MG63 (cell line): ENCODE data around the gene PAPOLA. TPM values are rescaled to one million over a fixed set of nuclear protein-coding genes. Genes with fewer than 3 reads are reported as not detected.
"Not testable (repeated sequence)": the region's sequence is repeated elsewhere in the genome, so short reads cannot be mapped to it uniquely, and the experiment has no call there.

Source experiments
- DNase-seq: peaks from one replicate; pipeline ENCODE4 v3.0.0-alpha.2; 2020
- H3K27me3 ChIP-seq: fragments of 250-450 bp; sonication (Bioruptor Pico); 2 replicates; pipeline ENCODE4 v1.5.1; 2020; ENCODE audit warnings: mild to moderate bottlenecking, moderate library complexity
- H3K36me3 ChIP-seq: fragments of 250-450 bp; sonication (Bioruptor Pico); 2 replicates; pipeline ENCODE4 v1.5.1; 2020; ENCODE audit warnings: mild to moderate bottlenecking, moderate library complexity
- H3K4me3 ChIP-seq: fragments of 250-450 bp; sonication (Bioruptor Pico); 2 replicates; pipeline ENCODE4 v1.5.1; 2020; ENCODE audit warnings: mild to moderate bottlenecking, moderate library complexity
- H3K9me3 ChIP-seq: fragments of 250-450 bp; sonication (Bioruptor Pico); 2 replicates; pipeline ENCODE4 v1.5.1; 2020; ENCODE audit warnings: mild to moderate bottlenecking, moderate library complexity
- total RNA-seq: library from RNA; depleted of rRNA; stranded (reverse); fragments of >200 nt; shearing (Covaris generic); gene quantifications from 2 replicates; pipeline ENCODE4 v1.2.3, GENCODE V29; 2014; ENCODE audit warnings: low replicate concordance; rRNA removed

Gene PAPOLA
- total RNA-seq: 87.4 and 144 TPM in 2 replicates

DNA sequence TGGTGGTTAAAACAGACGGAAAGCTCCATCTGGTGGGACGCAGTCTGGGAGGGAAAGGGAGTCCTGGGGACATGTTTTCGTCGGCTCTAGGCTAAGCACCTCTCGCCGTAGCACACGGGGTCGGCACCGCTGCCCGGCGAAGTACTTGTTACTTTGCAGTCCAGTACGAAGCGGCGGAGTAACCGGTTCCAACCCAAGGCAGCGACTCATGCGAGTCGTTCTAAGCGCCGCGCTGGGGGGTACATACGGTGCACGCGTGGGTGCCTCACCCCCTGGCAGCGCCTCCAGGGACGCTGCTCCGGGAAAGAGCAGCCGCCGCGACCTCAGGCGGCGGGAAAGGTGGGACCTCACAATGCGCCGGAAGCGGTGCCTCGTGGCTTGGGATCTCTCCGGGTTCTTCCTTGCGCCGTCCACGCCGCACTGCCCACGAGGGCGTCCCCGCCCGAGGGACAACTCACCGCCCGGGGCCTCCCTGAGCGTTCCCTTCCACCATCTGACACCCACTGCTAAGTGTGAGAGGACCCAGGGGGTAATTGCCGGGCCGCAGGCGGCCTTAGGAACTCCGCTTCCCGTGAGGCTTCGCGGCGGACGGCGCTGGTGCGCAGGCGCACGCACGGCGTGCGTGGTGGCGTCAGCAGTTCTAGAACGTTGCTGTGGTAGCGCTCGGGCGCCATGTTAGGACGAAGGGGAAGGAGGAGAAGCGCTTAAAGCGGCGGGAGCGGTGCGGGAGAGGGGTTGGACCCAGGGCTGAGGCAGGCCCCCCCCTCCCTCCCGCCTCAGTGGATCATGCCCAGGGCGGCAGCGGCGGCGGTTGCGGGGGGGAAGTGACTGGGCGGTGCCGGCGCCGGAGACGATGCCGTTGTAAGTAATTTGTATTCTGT, at the start of gene PAPOLA:
TSS of gene PAPOLA (plus strand) at position 643 of the 881 bp plus-strand sequence. CDS start at position 854, 211 bp downstream.
- Histone ChIP-seq H3K27me3 (no peaks in the 10 kb centered on the region), H3K4me3 (peak within 1 kb of the TSS; percentile 74), H3K36me3 (no peaks in the 10 kb centered on the region; the same call in 1 of the 2 replicates), H3K9me3 (no peaks in the 10 kb centered on the region)
- peak; percentile 89 for DNase-seq

DNA sequence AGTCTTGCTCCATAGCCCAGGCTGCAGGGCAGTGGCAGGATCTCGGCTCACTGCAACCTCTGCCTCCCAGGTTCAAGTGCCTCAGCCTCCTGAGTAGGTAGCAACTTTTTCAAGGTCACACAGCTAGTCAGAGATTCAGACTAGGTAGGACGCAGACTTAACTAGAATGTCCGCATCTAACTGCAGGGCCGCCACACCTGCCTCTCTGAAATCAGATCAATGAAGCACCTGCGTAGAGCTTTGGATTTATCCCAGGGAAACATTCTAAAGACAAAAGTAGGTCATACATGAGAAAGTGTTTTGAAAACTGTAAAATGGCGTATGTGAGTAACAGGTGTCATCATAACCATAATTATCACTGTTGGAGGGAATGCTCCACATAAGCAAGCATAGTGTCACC, 49.5 kb upstream of the PAPOLA start:
- Histone ChIP-seq H3K4me3 (no peak overlapping the region), H3K27me3 (no peaks in the 10 kb centered on the region), H3K9me3 (no peaks in the 10 kb centered on the region), H3K36me3 (no peaks in the 10 kb centered on the region)
- no peak for DNase-seq

DNA sequence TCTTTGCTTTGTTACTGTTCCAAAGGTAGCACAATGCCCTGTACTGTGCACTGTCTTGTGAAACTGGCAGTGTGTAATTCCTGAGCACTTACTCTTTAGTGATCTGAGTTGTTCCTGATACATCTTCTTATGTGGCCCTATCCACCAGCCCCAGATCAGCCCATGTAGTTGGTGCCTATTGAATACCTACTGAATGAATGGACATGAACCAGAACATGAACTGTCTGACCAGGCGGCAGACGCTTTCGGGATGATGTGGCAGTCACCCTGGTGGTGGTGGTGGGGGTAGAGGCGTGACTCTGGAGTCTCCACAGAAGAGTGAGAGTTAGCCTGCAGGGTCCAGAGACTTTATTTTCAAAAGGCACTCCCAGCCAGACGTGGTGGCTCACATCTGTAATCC, 46.6 kb upstream of the PAPOLA start:
- Histone ChIP-seq H3K36me3 (no peaks in the 10 kb centered on the region), H3K9me3 (no peaks in the 10 kb centered on the region), H3K27me3 (no peaks in the 10 kb centered on the region), H3K4me3 (no peak overlapping the region)
- DNase-seq: no peak

DNA sequence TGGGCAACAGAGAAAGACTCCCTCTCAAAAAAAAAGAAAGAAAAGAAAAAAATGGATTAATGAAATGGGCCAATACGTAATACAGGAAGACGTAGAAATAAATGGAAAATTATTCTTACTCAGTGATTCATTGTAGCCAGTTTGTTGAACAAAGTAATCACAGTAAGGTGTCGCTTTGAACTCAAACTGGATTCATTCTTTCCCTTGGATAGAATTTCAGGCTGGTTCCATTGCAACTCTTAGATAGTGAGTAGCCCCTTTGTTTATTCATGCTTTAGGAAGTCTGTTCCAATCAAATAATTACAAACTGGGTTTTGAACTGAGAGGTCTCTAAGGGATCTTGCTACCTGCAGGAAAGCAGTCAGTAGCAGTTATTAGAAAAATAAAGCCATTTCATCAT, 42.3 kb upstream of the PAPOLA start:
- no peaks in the 10 kb centered on the region for H3K27me3 ChIP-seq
- H3K9me3 ChIP-seq: no peaks in the 10 kb centered on the region
- no peaks in the 10 kb centered on the region for H3K36me3 ChIP-seq
- no peak overlapping the region for H3K4me3 ChIP-seq
- no peak for DNase-seq

DNA sequence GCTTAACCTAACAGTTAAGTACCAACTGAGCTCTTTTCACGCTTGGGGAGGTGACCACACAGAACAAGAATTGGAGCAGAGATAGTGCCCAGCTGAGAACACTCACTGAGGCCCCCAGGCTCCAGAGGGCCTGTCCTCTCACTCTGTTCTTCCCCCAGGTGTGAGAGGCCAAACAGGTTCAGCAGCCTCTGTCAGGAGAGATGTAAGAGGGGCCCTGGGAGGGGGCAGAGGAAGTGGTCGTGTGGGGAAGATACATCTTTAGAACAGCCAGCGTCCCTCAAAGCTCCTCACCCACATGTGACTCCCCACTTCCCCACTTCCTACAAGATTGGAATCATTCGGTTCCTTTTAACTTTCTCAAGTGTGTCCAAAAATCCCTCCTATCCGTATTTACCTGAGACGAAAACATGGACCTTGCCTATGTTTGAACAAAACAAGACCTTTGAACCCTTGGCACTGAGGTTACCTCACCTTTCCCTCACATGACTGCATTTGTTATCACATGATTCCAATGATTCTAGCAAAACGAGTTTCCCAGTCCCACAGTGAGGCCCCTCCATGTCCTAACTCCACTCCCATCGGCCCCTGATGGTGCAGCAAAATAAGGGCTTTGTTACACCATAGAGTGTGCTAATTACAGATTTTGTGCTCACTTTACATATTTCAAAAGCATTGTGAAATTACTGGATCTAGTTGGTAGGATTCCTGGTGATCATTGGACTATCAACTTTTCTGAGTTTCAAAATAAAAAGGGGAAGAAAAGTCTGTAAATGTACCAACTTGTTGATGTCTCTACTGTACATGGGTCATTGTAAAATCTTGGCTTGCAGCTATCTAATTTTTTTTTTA, 40.0 kb upstream of the PAPOLA start:
- DNase-seq: no peak
- H3K4me3 ChIP-seq: no peak overlapping the region
- H3K36me3 ChIP-seq: no peaks in the 10 kb centered on the region
- H3K9me3 ChIP-seq: no peaks in the 10 kb centered on the region
- no peaks in the 10 kb centered on the region for H3K27me3 ChIP-seq

DNA sequence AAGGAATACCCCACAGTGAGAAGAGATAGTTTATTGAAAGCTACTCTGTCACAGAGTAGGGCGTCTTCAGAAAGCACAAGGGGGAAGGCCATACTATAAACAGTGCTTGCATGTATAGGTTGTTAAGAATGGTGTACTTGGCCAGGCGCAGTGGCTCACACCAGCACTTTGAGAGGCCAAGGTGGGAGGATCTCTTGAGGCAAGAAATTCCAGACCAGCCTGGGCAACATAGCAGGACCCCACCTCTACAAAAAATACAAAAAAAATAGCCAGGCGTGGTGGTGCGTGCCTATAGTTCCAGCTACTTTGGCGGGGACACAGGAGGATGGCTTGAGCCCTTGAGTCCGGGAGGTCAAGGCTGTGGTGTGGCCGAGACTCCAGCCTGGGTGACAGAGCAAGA, 38.0 kb upstream of the PAPOLA start:
- H3K27me3 ChIP-seq: no peaks in the 10 kb centered on the region
- no peak for DNase-seq
- H3K4me3 ChIP-seq: no peak overlapping the region
- no peaks in the 10 kb centered on the region for H3K9me3 ChIP-seq
- H3K36me3 ChIP-seq: no peaks in the 10 kb centered on the region

DNA sequence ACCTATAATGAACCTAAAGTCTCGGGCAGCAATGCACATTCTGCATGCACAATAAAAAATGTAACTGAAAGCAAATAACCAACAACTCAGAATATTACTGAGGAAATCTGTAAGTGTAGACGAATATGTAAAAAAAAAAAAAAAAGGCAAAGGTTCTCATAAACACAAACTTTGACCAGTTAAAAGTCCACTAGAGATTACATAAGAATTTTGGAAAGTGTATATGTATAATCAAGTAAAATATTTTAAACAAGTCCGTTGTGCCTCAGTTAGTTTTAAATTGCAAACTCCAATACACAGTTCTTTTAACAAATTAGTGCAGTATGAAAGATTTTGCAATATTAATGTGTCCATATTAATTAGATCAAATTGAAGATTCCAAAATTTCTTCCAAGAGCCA, 35.3 kb upstream of the PAPOLA start:
- Histone ChIP-seq H3K27me3 (no peaks in the 10 kb centered on the region), H3K36me3 (no peaks in the 10 kb centered on the region), H3K9me3 (no peaks in the 10 kb centered on the region), H3K4me3 (no peak overlapping the region)
- no peak for DNase-seq

DNA sequence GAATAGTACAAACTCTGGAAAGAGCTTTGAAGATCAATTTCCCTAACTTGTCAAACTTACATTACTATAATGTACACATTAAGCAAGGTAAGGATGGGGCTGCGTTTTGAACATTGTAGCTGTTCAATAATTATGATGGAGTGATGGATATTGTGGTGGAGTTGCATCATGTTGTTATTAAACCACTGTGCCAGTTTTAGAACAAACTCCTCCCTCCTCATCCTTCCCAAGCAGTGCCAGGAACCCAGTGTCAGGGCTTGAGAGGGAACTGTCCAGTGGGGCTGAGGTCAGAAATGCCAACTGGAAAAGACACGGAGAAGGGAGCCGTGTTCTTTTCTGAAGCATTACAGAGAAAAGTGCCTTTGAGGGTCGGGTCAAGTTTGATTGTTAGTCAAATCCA, 31.9 kb upstream of the PAPOLA start:
- Histone ChIP-seq H3K36me3 (no peaks in the 10 kb centered on the region), H3K4me3 (no peak overlapping the region), H3K27me3 (no peaks in the 10 kb centered on the region), H3K9me3 (no peaks in the 10 kb centered on the region)
- peak; percentile 5 for DNase-seq

DNA sequence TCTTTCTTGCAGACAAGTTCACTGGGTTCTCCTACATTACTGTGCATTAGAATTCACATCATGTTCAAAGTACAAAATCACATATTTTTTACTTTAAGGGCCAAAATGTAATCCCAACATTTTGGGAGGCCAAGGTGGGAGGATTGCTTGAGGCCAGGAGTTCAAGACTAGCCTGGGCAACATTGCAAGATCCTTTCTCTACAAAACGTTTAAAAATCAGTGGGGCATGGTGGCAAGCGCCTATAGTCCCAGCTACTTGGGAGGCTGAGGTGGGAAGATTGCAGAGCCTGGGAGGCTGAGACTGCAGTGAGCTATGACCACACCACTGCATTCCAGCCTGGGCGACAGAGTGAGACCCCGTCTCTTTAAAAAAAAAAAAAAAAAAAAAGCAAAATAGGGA, 31.2 kb upstream of the PAPOLA start:
- not testable (repeated sequence) for H3K36me3 ChIP-seq, H3K27me3 ChIP-seq, H3K9me3 ChIP-seq, DNase-seq, H3K4me3 ChIP-seq

DNA sequence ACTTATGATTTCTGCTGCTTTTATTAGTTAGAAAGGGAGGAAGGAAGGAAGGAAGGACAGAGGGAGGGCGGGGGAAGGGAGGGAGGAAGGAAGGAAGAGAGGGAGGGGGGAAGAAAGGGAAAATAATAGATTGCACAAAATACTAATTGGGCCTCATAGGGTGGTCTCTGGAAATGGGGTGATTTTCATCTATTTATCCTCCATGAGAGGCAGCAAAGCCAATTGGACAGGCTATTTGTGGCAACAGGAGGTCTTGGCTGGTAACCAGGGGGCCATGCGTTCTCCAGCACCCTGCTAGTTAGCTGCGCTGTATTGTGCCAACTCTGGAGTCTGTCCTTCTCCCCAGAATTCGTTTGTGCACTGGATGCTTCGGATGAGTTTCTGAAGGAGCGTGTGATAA, 24.1 kb upstream of the PAPOLA start:
- no peak overlapping the region for H3K4me3 ChIP-seq
- H3K9me3 ChIP-seq: no peaks in the 10 kb centered on the region
- no peak for DNase-seq
- H3K27me3 ChIP-seq: no peaks in the 10 kb centered on the region
- H3K36me3 ChIP-seq: no peaks in the 10 kb centered on the region

DNA sequence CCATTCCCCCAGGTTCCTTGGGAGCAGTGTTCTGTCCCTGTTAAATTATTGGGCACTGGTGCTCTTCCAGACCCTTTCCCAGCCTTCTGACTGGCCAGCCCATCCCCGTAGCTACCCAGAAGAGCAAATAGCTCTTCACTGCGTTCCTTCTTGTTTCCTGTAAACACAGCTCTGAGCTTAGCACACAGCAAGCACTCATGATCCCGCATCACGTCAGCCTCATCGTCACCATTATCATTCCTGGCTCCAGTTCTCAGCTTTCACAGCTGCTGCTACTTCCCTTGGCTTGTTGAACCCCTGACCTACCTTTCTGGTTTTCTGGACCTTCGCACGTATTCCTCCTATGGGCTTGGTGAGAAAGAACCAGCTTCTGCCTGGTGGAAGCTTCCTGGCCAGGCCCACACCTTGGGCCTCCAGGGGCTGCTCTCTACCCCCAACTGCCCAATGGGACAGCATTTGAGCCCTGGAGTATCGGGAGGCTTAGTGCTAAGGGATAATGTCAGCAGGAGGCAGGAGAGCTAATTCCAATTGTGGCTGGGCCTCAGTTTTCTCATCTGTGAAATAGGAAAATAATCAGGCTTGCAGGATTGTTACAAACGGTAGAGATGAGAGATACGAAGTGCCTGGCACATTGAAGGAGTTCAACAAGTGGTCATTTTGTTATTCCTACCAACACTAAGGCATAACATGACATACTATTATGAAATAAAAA, 22.6 kb upstream of the PAPOLA start:
- Histone ChIP-seq H3K4me3 (no peak overlapping the region), H3K9me3 (no peaks in the 10 kb centered on the region), H3K36me3 (no peaks in the 10 kb centered on the region), H3K27me3 (no peaks in the 10 kb centered on the region)
- DNase-seq: no peak

DNA sequence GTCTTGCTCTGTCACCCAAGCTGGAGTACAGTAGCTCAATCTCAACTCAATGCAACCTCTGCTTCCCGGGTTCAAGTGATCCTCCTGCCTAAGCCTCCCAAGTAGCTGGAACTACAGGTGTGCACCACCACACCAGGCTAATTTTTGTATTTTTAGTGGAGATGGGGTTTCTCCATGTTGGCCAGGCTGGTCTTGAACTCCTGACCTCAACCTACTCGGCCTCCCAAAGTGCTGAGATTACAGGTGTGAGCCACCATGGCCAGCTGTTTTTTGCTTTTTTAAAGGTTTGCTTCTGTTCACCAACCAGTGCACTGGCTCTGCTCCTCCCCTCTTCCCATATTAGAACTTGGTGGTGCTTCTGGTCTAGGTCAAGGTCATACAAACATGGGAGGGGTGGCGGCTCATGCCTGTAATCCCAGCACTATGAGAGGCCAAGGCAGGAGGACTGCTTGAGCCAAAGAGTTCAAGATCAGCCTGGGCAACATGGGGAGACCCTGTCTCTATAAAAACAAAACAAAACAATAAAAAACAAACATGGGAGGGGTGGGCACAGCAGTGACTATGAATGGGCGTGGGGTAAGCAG, 20.4 kb upstream of the PAPOLA start:
- H3K9me3 ChIP-seq: no peaks in the 10 kb centered on the region

DNA sequence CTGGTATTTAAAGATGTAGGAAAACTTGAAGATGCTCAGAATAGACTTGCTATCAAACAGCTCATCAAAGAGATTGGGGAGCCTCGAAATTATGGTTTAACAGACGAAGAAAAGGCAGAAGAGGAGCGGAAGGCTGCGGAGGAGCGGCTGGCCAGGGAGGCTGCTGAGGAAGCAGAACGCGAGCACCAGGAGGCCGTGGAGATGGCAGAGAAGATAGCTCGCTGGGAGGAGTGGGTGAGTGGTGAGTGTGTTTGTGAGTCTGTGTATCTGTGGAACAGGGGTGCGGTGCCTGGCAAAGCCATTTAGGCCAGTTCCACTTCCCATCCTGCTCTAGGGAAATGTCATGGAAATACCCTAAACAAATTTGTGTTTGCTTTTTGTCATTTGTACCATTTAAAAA, 19.2 kb upstream of the PAPOLA start:
- DNase-seq: no peak
- Histone ChIP-seq H3K27me3 (no peaks in the 10 kb centered on the region), H3K4me3 (no peak overlapping the region), H3K36me3 (no peaks in the 10 kb centered on the region), H3K9me3 (no peaks in the 10 kb centered on the region)

More for the DNA sequence above, 20.4 kb upstream of the PAPOLA start:
- DNase-seq: no peak
- Histone ChIP-seq H3K36me3 (no peaks in the 10 kb centered on the region), H3K27me3 (no peaks in the 10 kb centered on the region), H3K4me3 (no peak overlapping the region)

DNA sequence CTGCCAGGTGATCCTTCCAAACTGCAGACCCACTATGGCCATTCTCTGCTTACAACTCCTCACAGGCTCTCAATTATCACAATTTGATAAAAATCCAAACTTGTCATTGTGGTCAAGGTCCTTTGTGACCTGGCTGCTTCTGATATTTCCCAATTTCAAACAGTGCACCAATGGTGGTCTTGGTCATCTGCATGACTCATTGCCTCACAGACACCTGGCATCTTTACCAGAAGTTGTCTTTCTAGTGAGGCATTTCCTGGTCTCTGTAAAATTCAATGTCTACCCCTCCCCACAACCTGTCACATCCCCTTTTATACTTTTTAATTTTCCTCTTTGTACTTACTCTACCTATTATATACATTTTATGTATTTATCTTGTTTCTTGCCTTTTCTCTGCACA, 17.8 kb upstream of the PAPOLA start:
- Histone ChIP-seq H3K4me3 (no peak overlapping the region), H3K27me3 (no peaks in the 10 kb centered on the region), H3K36me3 (no peaks in the 10 kb centered on the region), H3K9me3 (no peaks in the 10 kb centered on the region)
- no peak for DNase-seq

DNA sequence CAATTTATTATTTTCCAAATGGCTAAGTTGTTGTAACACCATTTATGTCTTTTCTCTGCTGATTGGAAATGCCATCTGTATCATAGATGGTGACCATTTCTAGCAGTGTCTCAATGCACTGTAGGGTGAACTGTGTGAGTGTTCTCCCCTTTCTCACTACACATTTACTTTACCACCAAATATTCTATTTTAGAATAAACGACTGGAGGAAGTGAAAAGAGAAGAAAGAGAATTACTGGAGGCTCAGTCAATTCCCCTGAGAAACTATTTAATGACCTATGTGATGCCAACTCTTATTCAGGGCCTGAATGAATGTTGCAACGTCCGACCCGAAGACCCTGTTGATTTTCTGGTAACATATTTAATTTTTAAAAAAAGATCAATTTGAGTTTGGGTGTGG, 15.5 kb upstream of the PAPOLA start:
- DNase-seq: no peak
- no peaks in the 10 kb centered on the region for H3K36me3 ChIP-seq
- no peaks in the 10 kb centered on the region for H3K9me3 ChIP-seq
- no peak overlapping the region for H3K4me3 ChIP-seq
- H3K27me3 ChIP-seq: no peaks in the 10 kb centered on the region

DNA sequence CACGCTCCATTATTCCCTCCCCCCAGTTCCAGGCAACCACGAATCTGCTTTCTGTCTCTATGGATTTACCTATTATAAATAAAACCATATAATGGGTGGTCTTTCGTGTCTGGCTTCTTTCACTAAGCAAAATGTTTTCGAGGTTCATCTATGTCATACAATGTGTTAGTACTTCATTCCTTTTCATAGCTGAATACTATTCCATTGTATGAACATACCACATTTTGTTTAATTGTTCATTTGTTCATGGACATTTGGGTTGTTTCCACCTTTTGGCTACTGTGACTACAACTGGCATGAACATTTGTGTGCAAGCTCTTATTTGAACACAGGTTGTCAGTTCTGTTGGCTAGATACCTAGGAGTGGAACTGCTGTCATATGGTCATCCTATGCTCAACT, 12.9 kb upstream of the PAPOLA start:
- H3K27me3 ChIP-seq: no peaks in the 10 kb centered on the region
- no peak overlapping the region for H3K4me3 ChIP-seq
- DNase-seq: no peak
- H3K36me3 ChIP-seq: no peaks in the 10 kb centered on the region
- H3K9me3 ChIP-seq: no peaks in the 10 kb centered on the region

DNA sequence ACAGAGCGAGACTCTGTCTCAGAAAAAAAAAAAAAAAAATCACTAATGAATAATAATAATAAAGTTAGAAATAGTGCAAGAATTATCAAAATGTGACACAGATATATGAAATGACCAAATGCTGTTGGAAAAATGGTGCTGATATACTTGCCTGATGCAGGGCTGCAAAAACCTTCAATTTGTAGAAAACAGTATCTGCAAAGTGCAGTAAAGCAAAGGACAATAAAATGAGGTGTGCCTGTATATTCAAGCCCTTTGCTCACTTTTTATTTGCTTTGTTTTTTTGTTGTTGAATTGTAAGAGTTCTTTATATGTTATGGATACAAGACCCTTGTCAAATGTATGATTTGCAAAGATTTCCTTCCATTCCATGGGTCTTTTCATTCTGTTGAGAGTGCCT, 9.0 kb upstream of the PAPOLA start:
- Histone ChIP-seq H3K4me3 (no peak overlapping the region), H3K27me3 (no peaks in the 10 kb centered on the region), H3K36me3 (no peaks in the 10 kb centered on the region), H3K9me3 (no peaks in the 10 kb centered on the region)
- DNase-seq: no peak
